ENCODE data around the gene CDK19. TPM values are rescaled to one million over a fixed set of nuclear protein-coding genes. Genes with fewer than 3 reads are reported as not detected.

CDK19 gene
- total RNA-seq, 1 experiment from 2014 or later: 11.7 TPM

GRCh38 chr6:110625883-110626282 is 189.4 kb downstream of the CDK19 start:
- DNase-seq (ENCODE audit: low spot score) (no peak), ATAC-seq (no peak)
- ChIA-PET POLR2A (no interaction called here), CTCF (no interaction called here)
- H3K9me3 Mint-ChIP-seq: no peaks in the 10 kb centered on the region
- no peak overlapping the region for H3K4me3 Mint-ChIP-seq
- TF ChIP-seq CREB1 (CRISPR knock-in tag; IDR thresholded peaks at IDR 0.05) (no peak), CTCF (IDR thresholded peaks at IDR 0.05) (no peak), ZNF281 (CRISPR knock-in tag; IDR thresholded peaks at IDR 0.05) (no peak), ATF2 (CRISPR knock-in tag; IDR thresholded peaks at IDR 0.05; ENCODE audit: borderline replicate concordance, low read depth) (no peak), ZMAT4 (CRISPR knock-in tag; IDR thresholded peaks at IDR 0.05) (no peak)
- no peak overlapping the region for H3K27ac Mint-ChIP-seq
- no peaks in the 10 kb centered on the region for H3K27me3 Mint-ChIP-seq (ENCODE audit: low read depth)
- H3K4me1 Mint-ChIP-seq: no peaks in the 10 kb centered on the region
- H3K36me3 Mint-ChIP-seq: 0 out of 2 replicates have a peak, but pooled peaks cover 4% of the 10 kb centered on the region

GRCh38 chr6:110622912-110623578 is 192.2 kb downstream of the CDK19 start:
- POLR2A ChIA-PET: no interaction called here
- no peak for DNase-seq (ENCODE audit: low spot score)

More at GRCh38 chr6:110622912-110623578, 192.2 kb downstream of the CDK19 start:
- H3K4me3 Mint-ChIP-seq: no peak overlapping the region
- no peaks in the 10 kb centered on the region for H3K27me3 Mint-ChIP-seq (ENCODE audit: low read depth)
- CTCF ChIA-PET: no interaction called here
- ATAC-seq: no peak
- H3K36me3 Mint-ChIP-seq: peaks cover 6% of the 10 kb centered on the region
- no peaks in the 10 kb centered on the region for H3K9me3 Mint-ChIP-seq
- no peak overlapping the region for H3K27ac Mint-ChIP-seq
- TF ChIP-seq ZNF532 (CRISPR knock-in tag; IDR thresholded peaks at IDR 0.05; ENCODE audit: borderline replicate concordance): no peak
- TF ChIP-seq ZBTB21 (CRISPR knock-in tag; IDR thresholded peaks at IDR 0.05; ENCODE audit: borderline replicate concordance): no peak
- TF ChIP-seq PREB (CRISPR knock-in tag; IDR thresholded peaks at IDR 0.05; ENCODE audit: borderline replicate concordance): no peak
- no peak for TF ChIP-seq ZNF219 (CRISPR knock-in tag; IDR thresholded peaks at IDR 0.05; ENCODE audit: borderline replicate concordance)
- peaks cover 10% of the 10 kb centered on the region for H3K4me1 Mint-ChIP-seq

Measured in WTC11 (cell line).